Hepatocyte (in vitro differentiated cells): Measurements from ENCODE around the gene SLC23A3.

Experiments used
- CTCF ChIP-seq: fragments of 200-600 bp; sonication (generic); IDR thresholded peaks from 2 replicates; pipeline ENCODE4 v1.5.1; 2016; ENCODE audit warnings: antibody characterized with exemption, mild to moderate bottlenecking; ENCODE audit not compliant: poor library complexity
- EZH2phosphoT487 ChIP-seq: fragments of 200-600 bp; sonication (generic); IDR thresholded peaks from one replicate; pipeline ENCODE4 v1.6.1; 2018; ENCODE audit warnings: antibody characterized with exemption, mild to moderate bottlenecking, low read depth, moderate library complexity; ENCODE audit not compliant: unreplicated experiment, severe bottlenecking

GRCh38 chr2:219169930-219170654, at the start of gene SLC23A3:
- TF ChIP-seq CTCF, result no peak
- TF ChIP-seq EZH2phosphoT487, result no peak
